Thyroid gland (tissue), 4 donors: ENCODE results near the gene FBXO24. TPM values are rescaled to one million over a fixed set of nuclear protein-coding genes. Genes with fewer than 3 reads are reported as not detected.

Source experiments
- DNase-seq, 2 donors: peaks; one replicate each; pipeline ENCODE4 v3.0.0-alpha.2; 2019
- H3K27ac ChIP-seq, 3 donors: fragments of 200-600 bp; sonication (generic); 1 replicate in 2 of 3; 2 replicates in 1 of 3; pipeline ENCODE4 v1.5.1; 2016 to 2019; ENCODE audit warnings: mild to moderate bottlenecking in 1 of 3, moderate library complexity in 1 of 3
- H3K27me3 ChIP-seq: fragments of 200-600 bp; sonication (generic); one replicate; pipeline ENCODE4 v1.5.1; 2019
- H3K36me3 ChIP-seq, 2 donors: fragments of 200-600 bp; sonication (generic); one replicate each; pipeline ENCODE4 v1.5.1; 2016 to 2019
- H3K4me1 ChIP-seq, 2 donors: fragments of 200-600 bp; sonication (generic); one replicate each; pipeline ENCODE4 v1.5.1; 2017 to 2019
- H3K4me3 ChIP-seq, 3 donors: fragments of 200-600 bp; sonication (generic); replicated peaks in 1 of 3; 1 replicate in 2 of 3; 2 replicates in 1 of 3; pipeline ENCODE4 v1.5.1; 2016; ENCODE audit warnings: mild to moderate bottlenecking in 1 of 3
- H3K9me3 ChIP-seq: fragments of 200-600 bp; sonication (generic); one replicate; pipeline ENCODE4 v1.5.1; 2017
- POLR2A ChIP-seq, 2 donors: fragments of 450-650 bp; IDR thresholded peaks; one replicate each; pipeline ENCODE4 v1.6.1; 2017; ENCODE audit warnings: antibody characterized with exemption in 2 of 2, mild to moderate bottlenecking in 2 of 2, moderate library complexity in 1 of 2
- WGBS, 2 donors: methylation state at CpG; one replicate each; pipeline ENCODE4 v1.1.5; 2017; 5-methylcytosine and 5-hydroxymethylcytosine counted together
- intact Hi-C: fragments of 100-400 bp; cut with DNase I; formaldehyde crosslinking; loops from one replicate; pipeline ENCODE4 v1.15.1; 2023
- total RNA-seq, 4 donors: library from RNA; depleted of rRNA; stranded (reverse); fragments of >200 nt; gene quantifications; one replicate each; pipeline ENCODE4 v1.2.3, GENCODE V29; 2016
- TF ChIP-seq, protein P1 (sequence below), 6 experiments: fragments of 200-600 bp in 3 of 6; fragments of 450-650 bp in 3 of 6; sonication (generic) in 3 of 6; IDR thresholded peaks; one replicate each; pipeline ENCODE4 v1.5.1; 2016 to 2019; ENCODE audit warnings: antibody characterized with exemption in 6 of 6, mild to moderate bottlenecking in 2 of 6, inconsistent platforms in 1 of 6, moderate library complexity in 1 of 6

FBXO24 gene
- total RNA-seq, 4 donors from 2014 or later: 0.13 to 0.88 (median 0.50) TPM

DNA sequence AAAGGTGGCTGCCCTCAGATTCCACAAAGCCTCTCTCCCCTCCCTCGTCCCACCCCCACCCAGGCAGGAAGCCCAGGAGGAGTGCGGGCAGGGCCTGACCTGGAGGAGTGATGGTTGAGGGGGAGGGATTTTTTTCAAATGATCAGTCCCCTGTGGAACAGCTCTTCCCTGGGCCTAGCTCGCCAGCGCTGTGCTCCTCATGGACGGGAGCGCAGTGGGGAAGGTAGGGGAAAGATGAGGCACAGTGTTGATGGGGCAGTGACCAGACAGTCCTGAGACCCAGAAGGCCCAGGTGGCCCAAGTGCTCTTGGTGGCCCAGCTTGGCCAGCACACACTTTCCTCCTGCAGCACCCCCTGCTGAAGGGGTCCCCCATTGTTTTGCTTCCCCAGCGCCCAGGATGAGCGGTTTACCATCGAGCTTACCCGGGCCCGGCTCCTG lies 21.0 kb upstream of the FBXO24 start:
- Histone ChIP-seq H3K4me3 (no peak overlapping the region), H3K27me3 (no peaks in the 10 kb centered on the region), H3K27ac (no peak overlapping the region), H3K36me3 (peaks cover 0 to 6% of the 10 kb centered on the region in 2 donors), H3K4me1 (peaks cover 8 to 13% of the 10 kb centered on the region in 2 donors), H3K9me3 (no peaks in the 10 kb centered on the region)
- 91 to 95% methylated on average over 10 to 11 of the region's 11 CpGs for WGBS, 2 donors
- TF ChIP-seq POLR2A (IDR thresholded peaks at IDR 0.05): no peak
- TF ChIP-seq, protein P1, sequence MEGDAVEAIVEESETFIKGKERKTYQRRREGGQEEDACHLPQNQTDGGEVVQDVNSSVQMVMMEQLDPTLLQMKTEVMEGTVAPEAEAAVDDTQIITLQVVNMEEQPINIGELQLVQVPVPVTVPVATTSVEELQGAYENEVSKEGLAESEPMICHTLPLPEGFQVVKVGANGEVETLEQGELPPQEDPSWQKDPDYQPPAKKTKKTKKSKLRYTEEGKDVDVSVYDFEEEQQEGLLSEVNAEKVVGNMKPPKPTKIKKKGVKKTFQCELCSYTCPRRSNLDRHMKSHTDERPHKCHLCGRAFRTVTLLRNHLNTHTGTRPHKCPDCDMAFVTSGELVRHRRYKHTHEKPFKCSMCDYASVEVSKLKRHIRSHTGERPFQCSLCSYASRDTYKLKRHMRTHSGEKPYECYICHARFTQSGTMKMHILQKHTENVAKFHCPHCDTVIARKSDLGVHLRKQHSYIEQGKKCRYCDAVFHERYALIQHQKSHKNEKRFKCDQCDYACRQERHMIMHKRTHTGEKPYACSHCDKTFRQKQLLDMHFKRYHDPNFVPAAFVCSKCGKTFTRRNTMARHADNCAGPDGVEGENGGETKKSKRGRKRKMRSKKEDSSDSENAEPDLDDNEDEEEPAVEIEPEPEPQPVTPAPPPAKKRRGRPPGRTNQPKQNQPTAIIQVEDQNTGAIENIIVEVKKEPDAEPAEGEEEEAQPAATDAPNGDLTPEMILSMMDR (IDR thresholded peaks at IDR 0.05): no peak
- DNase-seq: no peak
- intact Hi-C loops: loop anchor here (5.0 kb wide), 1 partner anchor 122 kb away; no protein-coding TSS in a partner anchor

DNA sequence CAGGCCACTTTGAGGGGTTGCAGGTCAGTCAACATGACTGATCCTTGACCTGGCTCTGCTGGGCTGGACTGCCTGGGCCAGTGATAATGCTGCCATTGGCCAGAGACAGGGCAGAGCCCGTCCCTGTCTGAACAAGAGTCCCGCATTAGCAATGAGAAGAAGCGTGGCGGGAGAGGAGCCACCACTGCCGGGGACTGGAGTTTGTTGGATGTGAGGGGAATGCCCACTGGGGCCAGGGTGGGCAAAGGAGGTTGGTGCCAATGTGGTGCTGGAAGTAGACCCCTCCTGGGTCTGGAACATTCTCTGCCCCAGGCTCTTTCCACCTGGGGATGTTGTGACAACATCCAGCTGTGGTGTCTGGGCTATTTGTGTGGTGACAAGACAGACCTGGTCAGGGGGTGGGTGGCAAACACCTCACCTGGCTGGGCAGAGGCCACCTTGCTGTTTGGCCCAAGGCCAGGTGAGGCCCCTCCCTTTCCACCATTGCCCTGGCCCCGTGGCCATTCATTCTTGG lies 20.1 kb upstream of the FBXO24 start:
- H3K27ac ChIP-seq: no peak overlapping the region
- intact Hi-C loops: loop anchor here (5.0 kb wide), 1 partner anchor 121 kb away; no protein-coding TSS in a partner anchor
- peaks cover 12 to 16% of the 10 kb centered on the region in 2 donors for H3K4me1 ChIP-seq
- no peaks in the 10 kb centered on the region for H3K27me3 ChIP-seq
- 84 to 93% methylated on average over 6 of the region's 6 CpGs for WGBS, 2 donors
- H3K9me3 ChIP-seq: no peaks in the 10 kb centered on the region
- no peak overlapping the region for H3K4me3 ChIP-seq
- peaks cover 0 to 6% of the 10 kb centered on the region in 2 donors for H3K36me3 ChIP-seq
- TF ChIP-seq POLR2A (IDR thresholded peaks at IDR 0.05): no peak
- TF ChIP-seq, protein P1 (IDR thresholded peaks at IDR 0.05): no peak
- DNase-seq: no peak

DNA sequence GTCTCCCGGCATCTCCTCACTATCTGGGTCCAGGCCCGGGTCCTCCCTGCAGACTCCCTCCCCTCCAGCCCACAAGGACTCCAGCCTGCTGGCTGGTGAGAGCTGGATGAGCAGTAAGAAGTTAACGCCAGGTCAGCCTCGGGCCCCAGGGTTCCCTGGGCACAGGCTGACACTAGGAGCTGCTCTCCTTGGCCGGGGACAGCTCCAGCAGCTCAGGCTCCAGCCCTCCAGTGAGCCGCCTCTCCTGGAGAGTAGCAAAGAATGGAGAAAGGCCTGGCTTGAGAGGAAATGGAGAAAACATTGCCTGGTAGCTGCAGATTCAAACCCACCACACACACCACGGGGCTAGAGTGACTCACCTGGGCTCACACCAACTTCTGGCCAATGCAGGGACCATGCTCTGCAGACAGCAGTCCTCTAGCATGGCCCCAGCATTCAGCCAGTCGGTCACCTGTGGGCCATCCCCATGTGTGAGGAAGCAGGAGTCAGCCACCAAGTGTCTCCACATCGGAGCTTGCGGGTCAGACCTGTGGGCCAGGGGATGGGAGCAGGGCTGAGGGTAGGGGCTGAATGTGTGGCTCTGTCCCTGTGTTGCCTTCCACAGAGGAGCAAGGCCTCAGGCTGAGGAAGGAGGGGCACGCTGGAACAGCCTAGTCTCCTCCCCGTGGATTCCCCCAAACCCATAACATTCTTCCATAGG lies 18.9 kb upstream of the FBXO24 start:
- no peaks in the 10 kb centered on the region for H3K9me3 ChIP-seq
- intact Hi-C loops: loop anchor here (5.0 kb wide), 1 partner anchor 120 kb away; no protein-coding TSS in a partner anchor
- H3K27ac ChIP-seq: no peak overlapping the region
- no peaks in the 10 kb centered on the region for H3K27me3 ChIP-seq
- peaks cover 0 to 4% of the 10 kb centered on the region in 2 donors for H3K36me3 ChIP-seq
- TF ChIP-seq, protein P1 (IDR thresholded peaks at IDR 0.05): no peak
- TF ChIP-seq POLR2A (IDR thresholded peaks at IDR 0.05): no peak
- 69 to 75% methylated on average over 11 to 12 of the region's 12 CpGs for whole genome bisulfite sequencing, 2 donors
- no peak overlapping the region for H3K4me3 ChIP-seq
- no peak for DNase-seq
- H3K4me1 ChIP-seq: peaks cover 12 to 20% of the 10 kb centered on the region in 2 donors

DNA sequence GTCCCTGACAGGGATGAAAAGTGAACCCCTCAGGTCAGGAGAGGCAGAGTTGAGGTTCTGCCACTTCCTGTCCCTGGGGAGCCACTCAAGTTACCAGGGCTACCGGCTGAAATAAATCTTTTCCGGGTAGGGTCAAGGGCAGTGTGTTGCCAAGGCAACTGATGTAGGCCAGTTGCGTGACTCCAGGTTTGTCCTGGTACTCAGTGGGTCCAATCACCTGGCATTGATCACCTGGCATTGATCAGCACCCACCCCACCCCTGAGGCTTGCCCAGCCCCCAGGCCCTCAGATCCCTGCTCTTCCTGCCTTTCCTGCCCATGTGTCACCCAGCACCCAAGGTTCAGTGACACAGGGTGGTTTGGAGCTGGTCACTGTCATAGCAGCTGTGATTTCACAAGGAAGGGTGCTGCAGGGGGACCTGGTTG lies 18.4 kb upstream of the FBXO24 start:
- WGBS, 2 donors: 38 to 53% methylated on average over 3 of the region's 3 CpGs
- intact Hi-C loops: loop anchor here (5.0 kb wide), 1 partner anchor 120 kb away; no protein-coding TSS in a partner anchor
- Histone ChIP-seq H3K9me3 (no peaks in the 10 kb centered on the region), H3K4me1 (peaks cover 12 to 20% of the 10 kb centered on the region in 2 donors), H3K27me3 (no peaks in the 10 kb centered on the region), H3K27ac (no peak overlapping the region), H3K36me3 (peaks cover 0 to 3% of the 10 kb centered on the region in 2 donors), H3K4me3 (no peak overlapping the region)
- DNase-seq: no peak
- TF ChIP-seq, protein P1 (IDR thresholded peaks at IDR 0.05): no peak
- no peak for TF ChIP-seq POLR2A (IDR thresholded peaks at IDR 0.05)
